Psoas muscle (tissue), 8 donors: ENCODE measurements around the gene LRRC3B. TPM values are rescaled to one million over a fixed set of nuclear protein-coding genes. Genes with fewer than 3 reads are reported as not detected.

Source experiments
- ATAC-seq, 4 donors: fragments of 200-7000 bp; cut with Tn5 transposase; one replicate each; pipeline ENCODE4 v1.9.1; 2020; ENCODE audit warnings: moderate library complexity in 3 of 4, mild to moderate bottlenecking in 2 of 4
- DNase-seq, 2 donors: peaks; one replicate each; pipeline ENCODE4 v3.0.0-alpha.2; 2020
- H3K27ac ChIP-seq: fragments of 200-600 bp; one replicate; pipeline ENCODE4 v1.8.0; 2022
- H3K27me3 ChIP-seq, 3 donors: fragments of 200-600 bp in 1 of 3; one replicate each; pipeline versions ENCODE4 v1.6.1 to v1.8.0; 2013 to 2022; ENCODE audit warnings: low read length in 2 of 3, mild to moderate bottlenecking in 2 of 3, moderate library complexity in 1 of 3; ENCODE audit not compliant: insufficient read depth in 3 of 3
- H3K36me3 ChIP-seq, 2 donors: fragments of 200-600 bp in 1 of 2; one replicate each; pipeline versions ENCODE4 v1.6.1 to v1.8.0; 2013 to 2022; ENCODE audit warnings: low read depth in 1 of 2, mild to moderate bottlenecking in 1 of 2, moderate library complexity in 1 of 2; ENCODE audit not compliant: insufficient read depth in 1 of 2
- H3K4me1 ChIP-seq: fragments of 200-600 bp; one replicate; pipeline ENCODE4 v1.8.0; 2022
- H3K4me3 ChIP-seq: fragments of 200-600 bp; one replicate; pipeline ENCODE4 v1.8.0; 2022; ENCODE audit warnings: mild to moderate bottlenecking
- H3K9me3 ChIP-seq: fragments of 200-600 bp; one replicate; pipeline ENCODE4 v1.8.0; 2022
- CTCF ChIP-seq: fragments of 200-600 bp; IDR thresholded peaks from one replicate; pipeline ENCODE4 v1.8.0; 2022; ENCODE audit warnings: antibody characterized with exemption
- WGBS, 3 donors: extraction: QIAGEN DNeasy Blood & Tissue Kit; methylation state at CpG; one replicate each; pipeline versions ENCODE4 v1.1.6 to v1.1.7; 2013; 5-methylcytosine and 5-hydroxymethylcytosine counted together
- intact Hi-C, 2 donors: fragments of 100-400 bp; cut with DNase I; formaldehyde crosslinking; loops; one replicate each; pipeline versions ENCODE4 v1.11.0 to v1.14.2; 2022
- polyA plus RNA-seq, 3 donors: library from polyadenylated mRNA; stranded (reverse); fragments of 200-250 nt; gene quantifications; one replicate each; pipeline ENCODE4 v1.2.3, GENCODE V29; 2013
- total RNA-seq, 4 donors: library from RNA; stranded (reverse); fragmentation: NEBNext Ultra II Directional in 2 of 4; extraction: Animal tissue kit (Norgen Biotek cat#: 25700) in 2 of 4; gene quantifications; one replicate each; pipeline versions ENCODE4 v1.2.1 to v1.2.4, GENCODE V29; 2021 to 2023
- donor health status: healthy with polysubstance abuse.
- donor health status: DM: no; HTN: no; CAD: no; lungs with moderate emphysema.
- donor health status: Bipolar disorder and iron deficiency.
- donor health status: healthy.
- donor health status: DM: yes; HTN: yes; CAD: no.
- donor health status: DM: no; HTN: no; CAD: no.
- donor health status: DM: no; HTN: no; CAD: no.
- donor health status: DM: yes; HTN: yes; CAD: no.

Gene LRRC3B
- total and polyA plus RNA-seq, 7 donors = 0.05 to 3.2 (median 1.1) TPM

DNA sequence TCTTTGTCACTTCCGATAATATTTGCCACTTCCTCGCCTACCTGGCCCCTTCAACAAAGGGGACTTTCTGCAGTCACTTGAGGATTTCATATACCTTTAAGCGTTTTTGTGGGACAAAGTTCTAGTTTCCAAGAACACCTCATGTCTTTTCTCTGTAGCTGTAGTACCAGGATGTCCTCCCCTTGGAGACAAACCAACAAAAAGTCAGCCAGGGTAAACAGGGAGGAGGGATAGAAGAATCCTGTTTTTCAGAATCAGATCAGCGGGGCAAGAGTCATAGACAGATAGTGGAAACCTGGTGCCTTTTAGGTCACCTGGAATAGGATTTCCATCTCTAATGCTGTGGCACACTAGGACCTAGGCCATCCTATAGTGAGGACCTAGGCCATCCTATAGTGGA lies 4.5 kb downstream of the LRRC3B start:
- H3K9me3 ChIP-seq = no peaks in the 10 kb centered on the region
- no peaks in the 10 kb centered on the region for H3K36me3 ChIP-seq
- intact Hi-C loops = no loop called here
- H3K27ac ChIP-seq = no peak overlapping the region
- no peak for TF ChIP-seq CTCF
- ATAC-seq (no peak), DNase-seq (no peak)
- H3K4me1 ChIP-seq = no peaks in the 10 kb centered on the region
- WGBS, 3 donors = 90 to 95% (median 90%) methylated on average over 4 of the region's 4 CpGs
- H3K27me3 ChIP-seq = peaks cover 0 to 13% (median 0%) of the 10 kb centered on the region in 3 donors
- H3K4me3 ChIP-seq = no peak overlapping the region

GRCh38 chr3:26628915-26629314 lies 6.3 kb downstream of the LRRC3B start:
- Histone ChIP-seq H3K4me3 (no peak overlapping the region), H3K4me1 (no peaks in the 10 kb centered on the region), H3K9me3 (no peaks in the 10 kb centered on the region), H3K27ac (no peak overlapping the region), H3K36me3 (no peaks in the 10 kb centered on the region), H3K27me3 (peaks cover 0 to 6% (median 0%) of the 10 kb centered on the region in 3 donors)
- TF ChIP-seq CTCF = no peak
- WGBS, 3 donors = 70 to 90% (median 84%) methylated on average over 1 of the region's 1 CpG
- DNase-seq = no peak
- intact Hi-C loops = no loop called here
- ATAC-seq = no peak

- ATAC-seq = no peak
- 71 to 76% (median 74%) methylated on average over 4 of the region's 4 CpGs for WGBS, 3 donors
- Histone ChIP-seq H3K27ac (no peak overlapping the region), H3K36me3 (no peaks in the 10 kb centered on the region), H3K9me3 (no peaks in the 10 kb centered on the region), H3K4me3 (no peak overlapping the region), H3K27me3 (no peaks in the 10 kb centered on the region), H3K4me1 (no peaks in the 10 kb centered on the region)
- no peak for TF ChIP-seq CTCF
- intact Hi-C loops = no loop called here
- DNase-seq = no peak
Observed at GRCh38 chr3:26630669-26631389, 8.3 kb downstream of the LRRC3B start.

DNA sequence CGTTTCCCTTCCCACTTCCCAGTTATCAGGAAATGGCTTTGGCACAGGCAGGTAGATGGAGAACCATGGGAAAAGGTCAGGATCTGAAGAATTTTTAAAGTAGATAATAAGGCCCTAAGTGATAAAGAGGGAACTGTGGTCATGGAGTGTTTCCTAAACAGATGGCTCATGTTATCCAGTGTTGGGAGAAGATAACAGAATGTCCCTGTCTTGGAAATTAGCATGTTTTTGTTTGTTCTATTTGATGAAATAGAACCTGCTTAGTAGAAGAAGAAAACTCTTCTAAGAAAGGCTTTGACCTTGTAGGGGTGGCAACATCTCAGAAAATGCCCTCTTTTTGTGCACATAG lies 8.8 kb downstream of the LRRC3B start:
- Histone ChIP-seq H3K27ac (no peak overlapping the region), H3K4me1 (no peaks in the 10 kb centered on the region), H3K4me3 (no peak overlapping the region), H3K9me3 (no peaks in the 10 kb centered on the region), H3K27me3 (no peaks in the 10 kb centered on the region), H3K36me3 (no peaks in the 10 kb centered on the region)
- WGBS, 3 donors = 35 to 58% (median 37%) methylated on average over 1 of the region's 1 CpG
- intact Hi-C loops = no loop called here
- DNase-seq (no peak), ATAC-seq (no peak)
- TF ChIP-seq CTCF = no peak

- ATAC-seq = no peak
- no peak for TF ChIP-seq CTCF
- Histone ChIP-seq H3K4me1 (no peaks in the 10 kb centered on the region), H3K27ac (no peak overlapping the region), H3K4me3 (no peak overlapping the region), H3K27me3 (no peaks in the 10 kb centered on the region), H3K9me3 (no peaks in the 10 kb centered on the region), H3K36me3 (no peaks in the 10 kb centered on the region)
- DNase-seq = no peak
- WGBS, 3 donors = 71 to 77% (median 75%) methylated on average over 5 of the region's 5 CpGs
- intact Hi-C loops = no loop called here
Observed at GRCh38 chr3:26634601-26635000, 12.0 kb downstream of the LRRC3B start.
